Measurements from ENCODE around the gene THRAP3.
"Not testable (repeated sequence)": the region's sequence is repeated elsewhere in the genome, so short reads cannot be mapped to it uniquely, and the experiment has no call there.

Gene THRAP3

DNA sequence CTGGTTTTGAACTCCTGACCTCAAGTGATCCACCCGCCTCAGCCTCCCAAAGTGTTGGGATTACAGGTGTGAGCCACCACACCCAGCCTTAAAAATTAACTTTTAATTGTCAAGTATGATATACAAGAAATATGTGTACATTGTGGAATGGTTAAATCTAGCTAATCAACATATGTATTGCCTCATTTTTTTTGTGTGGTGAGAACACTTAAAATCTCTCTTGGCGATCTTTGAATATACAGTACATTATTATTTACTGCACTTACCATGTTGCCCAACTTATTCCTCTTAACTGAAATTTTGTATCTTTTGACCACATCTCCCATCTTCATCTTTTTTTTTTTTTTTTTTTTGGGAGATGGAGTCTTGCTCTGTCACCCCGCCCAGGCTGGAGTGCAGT lies 23.3 kb downstream of the THRAP3 start:
- DNase-seq (ENCODE audit: low read depth in 3 of 3) = no peak

DNA sequence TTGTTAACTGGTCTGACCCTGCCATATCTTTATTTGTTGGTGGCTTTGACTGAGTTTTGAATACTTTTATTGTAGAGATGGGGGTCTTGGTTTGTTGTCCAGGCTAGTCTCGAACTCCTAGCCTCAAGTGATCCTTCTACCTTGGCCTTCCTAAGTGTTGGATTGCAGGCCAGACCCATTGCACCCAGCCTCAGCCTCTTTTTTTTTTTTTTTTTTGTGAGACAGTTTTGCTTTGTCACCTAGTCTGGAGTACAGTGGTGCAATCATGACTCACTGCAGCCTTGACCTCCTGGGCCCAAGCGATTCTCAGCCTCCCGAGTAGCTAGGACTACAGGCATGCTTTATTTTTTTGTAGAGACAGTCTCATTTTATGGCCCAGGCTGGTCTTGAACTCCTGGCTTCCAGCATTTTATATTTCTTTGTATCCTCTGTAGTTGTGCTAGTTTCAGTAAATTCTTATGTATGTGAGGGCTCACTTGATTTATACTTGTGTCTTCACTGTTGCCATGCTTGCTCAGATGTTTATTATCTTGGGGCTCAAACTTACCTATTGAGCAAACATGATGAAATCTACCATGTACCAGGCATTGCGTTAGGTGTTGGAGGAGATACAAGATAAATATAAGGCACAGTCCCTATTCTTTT lies 24.1 kb downstream of the THRAP3 start:
- no peak for DNase-seq (ENCODE audit: low read depth in 3 of 3)

DNA sequence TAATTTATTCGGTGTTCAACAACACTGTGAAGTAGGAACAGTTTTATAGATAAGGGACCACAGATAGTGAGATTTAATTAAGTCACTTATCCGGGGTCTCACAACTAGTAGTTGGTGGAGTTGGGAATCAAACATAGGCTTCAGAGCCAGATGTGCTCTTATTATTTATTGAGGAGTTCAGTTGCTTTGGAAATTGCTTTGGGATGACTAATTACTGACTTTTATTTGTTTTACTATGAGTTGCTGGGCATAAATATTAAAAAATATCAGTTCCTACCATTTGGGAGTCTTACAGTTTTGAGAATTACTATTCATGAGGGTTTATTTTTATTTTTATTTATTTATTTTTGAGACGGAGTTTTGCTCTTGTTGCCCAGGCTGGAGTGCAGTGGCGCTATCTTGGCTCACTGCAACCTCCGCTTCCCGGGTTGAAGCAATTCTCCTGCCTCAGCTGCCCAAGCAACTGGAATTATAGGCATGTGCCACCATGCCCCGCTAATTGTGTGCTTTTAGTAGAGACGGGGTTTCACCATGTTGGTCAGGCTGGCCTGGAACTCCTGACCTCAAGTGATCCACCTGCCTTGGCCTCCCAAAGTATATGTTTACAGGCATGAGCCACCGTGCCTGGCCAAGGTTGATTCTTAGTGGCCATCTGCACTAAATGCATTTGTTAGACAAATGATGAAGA lies 27.7 kb downstream of the THRAP3 start:
- no peak for DNase-seq (ENCODE audit: low read depth in 3 of 3)

DNA sequence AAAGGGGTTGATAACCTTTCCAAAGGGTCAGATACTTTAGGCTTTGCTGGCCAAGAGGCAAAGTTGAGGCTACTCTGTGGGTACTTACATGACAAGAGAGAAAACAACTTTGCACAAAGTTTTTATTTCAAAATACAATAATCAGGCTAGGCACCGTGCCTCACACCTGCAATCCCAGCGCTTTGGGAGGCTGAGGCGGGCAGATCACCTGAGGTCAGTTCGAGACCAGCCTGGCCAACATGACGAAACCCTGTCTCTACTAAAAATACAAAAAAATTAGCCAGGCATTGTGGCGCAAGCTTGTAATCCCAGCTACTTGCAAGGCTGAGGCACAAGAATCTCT lies 28.2 kb downstream of the THRAP3 start:
- DNase-seq (ENCODE audit: low read depth in 3 of 3) = not testable (repeated sequence)

DNA sequence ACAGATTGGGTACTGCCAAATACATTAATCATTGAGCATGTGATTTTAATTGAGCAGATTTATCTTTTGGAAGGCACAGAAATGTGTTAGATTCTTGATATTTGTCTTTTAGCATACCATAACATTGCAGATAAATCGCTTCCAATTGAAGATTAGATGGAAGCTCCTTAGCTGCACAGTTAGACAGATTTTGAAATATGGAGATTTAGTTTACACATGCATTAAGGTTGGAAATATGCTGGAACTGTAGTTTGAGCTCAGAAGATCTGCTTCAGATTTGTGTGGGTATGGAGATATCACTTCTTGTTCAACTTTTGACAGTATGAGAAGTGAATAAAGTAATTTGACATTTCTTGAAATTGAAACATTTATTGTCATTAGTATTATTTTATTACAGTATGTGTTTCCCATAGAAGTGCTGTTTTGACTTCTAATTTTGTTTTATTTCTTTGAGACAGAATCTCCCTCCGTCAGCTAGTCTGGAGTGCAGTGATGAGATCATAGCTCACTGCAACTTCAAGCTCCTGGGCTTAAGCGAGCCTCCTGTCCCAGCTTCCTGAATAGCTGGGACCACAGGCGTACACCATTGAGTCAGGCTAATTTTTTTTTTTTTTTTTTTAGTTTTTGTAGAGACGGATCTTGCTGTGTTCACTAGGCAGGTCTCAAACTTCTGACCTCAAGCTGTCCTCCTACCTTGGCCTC lies 29.1 kb downstream of the THRAP3 start:
- no peak for DNase-seq (ENCODE audit: low read depth in 3 of 3)

DNA sequence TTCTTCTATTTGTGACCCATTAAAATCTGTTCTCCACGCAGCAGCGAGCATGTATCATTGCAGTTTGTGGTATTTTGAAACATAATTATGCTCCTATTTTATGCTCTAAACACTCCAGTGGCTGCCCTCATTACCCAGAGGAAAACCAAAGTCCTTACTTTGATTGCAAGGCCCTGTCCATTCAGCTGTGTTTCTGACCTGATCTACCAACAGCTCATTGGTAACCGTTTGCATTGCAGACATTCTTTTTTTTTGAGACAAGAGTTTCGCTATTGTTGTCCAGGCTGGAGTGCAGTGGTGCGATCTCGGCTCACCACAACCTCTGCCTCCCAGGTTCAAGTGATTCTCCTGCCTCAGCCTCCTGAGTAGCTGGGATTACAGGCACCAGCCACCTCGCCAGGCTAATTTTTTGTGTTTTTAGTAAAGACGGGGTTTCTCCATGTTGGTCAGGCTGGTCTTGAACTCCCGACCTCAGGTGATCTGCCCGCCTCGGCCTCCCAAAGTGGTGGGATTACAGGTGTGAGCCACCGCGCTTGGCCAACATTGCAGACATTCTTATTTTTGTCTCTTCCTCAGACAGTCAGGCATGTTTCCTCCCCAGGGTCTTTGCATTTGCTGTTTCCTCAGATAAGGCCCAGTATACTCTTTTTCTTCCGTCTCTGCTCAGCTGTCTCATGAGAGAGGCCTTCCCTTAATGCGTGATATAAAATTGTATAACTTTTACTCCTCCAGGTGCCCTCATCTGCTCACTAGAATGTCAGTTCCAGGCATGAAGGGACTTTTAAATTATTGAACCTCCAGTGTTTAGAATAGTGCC lies 32.5 kb downstream of the THRAP3 start:
- DNase-seq (ENCODE audit: low read depth in 3 of 3) = no peak

DNA sequence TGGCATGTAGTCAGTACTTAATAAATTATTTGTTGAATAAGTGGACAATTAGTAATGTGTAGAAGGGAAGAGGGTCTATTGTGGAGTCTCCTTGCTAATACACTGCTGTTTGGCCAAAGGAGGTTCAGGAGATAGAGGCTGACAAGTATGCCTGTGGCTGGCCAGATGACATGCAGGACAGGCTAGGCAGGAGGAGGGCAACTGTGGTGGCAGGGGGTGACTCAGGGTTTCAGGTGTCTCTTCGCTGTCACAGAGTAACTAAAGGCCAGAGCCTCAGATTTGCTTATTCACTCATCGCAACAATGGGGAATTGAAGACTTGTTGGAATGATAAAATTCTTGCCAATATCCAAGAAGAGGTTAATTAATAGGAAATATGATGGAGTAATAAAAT lies 33.1 kb downstream of the THRAP3 start:
- DNase-seq (ENCODE audit: low read depth in 3 of 3) = no peak

DNA sequence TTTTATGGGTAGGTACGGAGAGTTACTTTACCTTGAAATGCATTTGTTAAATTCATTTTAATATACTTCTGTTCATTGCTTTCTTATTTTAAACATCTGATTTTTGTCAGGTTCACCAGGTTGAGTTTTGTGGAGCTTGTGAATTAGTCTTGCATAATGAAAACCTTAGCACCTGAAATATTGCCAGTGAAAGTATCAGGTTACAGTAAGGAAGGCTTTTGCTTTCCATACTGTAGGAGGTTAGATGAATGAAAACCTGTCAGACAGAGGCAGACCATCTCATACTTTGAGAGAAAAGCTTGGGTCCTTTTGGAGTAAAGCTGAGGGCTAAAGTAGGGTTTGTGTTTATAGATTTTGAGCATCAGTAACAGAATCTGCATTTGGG lies 34.7 kb downstream of the THRAP3 start:
- no peak for DNase-seq (ENCODE audit: low read depth in 3 of 3)

DNA sequence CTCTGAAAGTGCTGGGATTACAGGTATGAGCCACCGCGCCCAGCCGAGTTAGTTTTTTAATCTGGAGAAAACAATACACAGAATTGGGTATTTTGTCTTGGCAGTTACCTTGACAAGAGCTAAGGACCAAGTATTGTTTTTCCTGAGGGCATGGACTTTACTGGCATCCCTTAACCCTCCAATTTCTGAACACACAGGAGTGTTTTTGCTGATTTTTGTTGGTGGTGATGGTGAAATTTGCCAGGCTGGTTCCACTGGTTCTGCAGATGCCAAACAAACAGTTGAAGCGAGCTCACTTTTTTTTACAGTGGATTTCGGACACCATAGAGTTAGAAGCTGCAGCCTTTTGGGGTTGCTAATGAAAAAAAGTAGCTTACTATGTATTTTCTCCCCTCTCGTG lies 44.7 kb downstream of the THRAP3 start:
- DNase-seq (ENCODE audit: low read depth in 3 of 3) = no peak

DNA sequence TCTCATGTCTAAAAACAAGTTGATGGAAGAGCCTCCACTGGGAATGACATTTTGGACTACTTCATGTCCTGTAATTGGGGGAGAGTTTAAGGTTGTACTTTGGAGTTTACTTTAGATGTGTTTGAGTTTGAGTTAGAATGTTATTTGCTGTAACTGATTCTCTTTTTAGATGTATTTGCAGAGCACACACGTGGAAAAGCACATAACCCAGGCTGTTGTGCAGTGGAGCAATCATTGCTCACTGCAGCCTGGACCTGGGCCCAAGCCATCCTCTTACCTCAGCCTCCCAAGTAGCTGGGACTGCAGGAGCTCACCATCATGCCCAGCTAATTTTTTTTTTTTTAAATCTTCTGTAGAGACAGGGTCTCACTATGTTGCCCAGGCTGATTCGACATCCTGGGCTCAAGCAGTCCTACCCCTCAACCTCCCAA lies 45.2 kb downstream of the THRAP3 start:
- DNase-seq (ENCODE audit: low read depth in 3 of 3) = no peak

DNA sequence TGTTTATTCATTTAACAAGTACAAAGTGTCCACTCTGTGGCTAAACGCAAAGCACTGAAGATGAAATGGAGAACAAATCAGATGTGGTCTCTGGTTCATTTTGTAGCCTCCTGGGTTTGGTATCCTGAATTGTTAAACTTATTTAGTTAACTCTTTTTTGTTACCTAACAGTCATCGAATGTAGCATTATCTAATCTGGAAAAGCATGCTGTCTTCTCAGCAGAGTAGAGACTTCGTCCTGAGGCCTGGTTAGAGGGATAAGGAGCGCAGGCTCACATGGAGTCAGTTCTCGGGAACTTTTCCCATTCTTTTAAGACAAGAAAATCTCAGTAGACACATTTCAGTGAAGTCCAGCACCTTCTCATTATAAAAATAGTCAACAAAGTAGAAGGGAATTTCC lies 48.8 kb downstream of the THRAP3 start:
- no peak for DNase-seq (ENCODE audit: low read depth in 3 of 3)

DNA sequence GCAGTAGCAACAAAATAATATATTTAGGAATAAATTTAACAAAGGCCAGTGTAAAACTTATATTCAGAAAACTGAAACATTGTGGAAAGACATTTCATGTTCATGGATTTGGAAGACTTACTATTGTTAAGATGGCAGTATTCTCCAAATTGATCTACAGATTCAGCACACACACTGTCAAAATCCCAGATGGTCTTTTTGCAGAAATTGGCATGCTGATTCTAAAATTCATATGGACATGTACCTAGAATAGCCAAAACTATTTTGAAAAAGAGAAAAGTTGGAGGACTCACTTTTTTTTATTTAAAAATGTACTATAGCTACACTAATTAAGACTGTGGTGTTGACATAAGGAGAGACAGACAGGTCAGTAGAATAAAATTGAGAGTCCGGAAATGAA lies 50.0 kb downstream of the THRAP3 start:
- no peak for DNase-seq (ENCODE audit: low read depth in 3 of 3)

DNA sequence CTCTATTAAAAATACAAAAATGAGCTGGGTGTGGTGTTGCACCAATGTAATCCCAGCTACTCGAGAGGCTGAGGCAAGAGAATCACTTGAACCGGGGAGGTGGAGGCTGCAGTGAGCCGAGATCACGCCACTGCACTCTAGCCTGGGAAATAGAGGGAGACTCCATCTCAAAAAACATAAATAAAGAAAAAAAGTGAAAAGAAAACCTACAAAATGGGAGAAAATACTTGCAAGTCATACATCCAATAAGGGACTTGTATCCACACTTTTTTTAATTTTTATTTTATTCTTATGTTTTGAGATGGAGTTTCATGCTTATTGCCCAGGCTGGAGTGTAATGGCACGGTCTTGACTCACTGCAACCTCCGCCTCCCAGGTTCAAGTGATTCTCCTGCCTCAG lies 52.4 kb downstream of the THRAP3 start:
- DNase-seq (ENCODE audit: low read depth in 3 of 3) = no peak

DNA sequence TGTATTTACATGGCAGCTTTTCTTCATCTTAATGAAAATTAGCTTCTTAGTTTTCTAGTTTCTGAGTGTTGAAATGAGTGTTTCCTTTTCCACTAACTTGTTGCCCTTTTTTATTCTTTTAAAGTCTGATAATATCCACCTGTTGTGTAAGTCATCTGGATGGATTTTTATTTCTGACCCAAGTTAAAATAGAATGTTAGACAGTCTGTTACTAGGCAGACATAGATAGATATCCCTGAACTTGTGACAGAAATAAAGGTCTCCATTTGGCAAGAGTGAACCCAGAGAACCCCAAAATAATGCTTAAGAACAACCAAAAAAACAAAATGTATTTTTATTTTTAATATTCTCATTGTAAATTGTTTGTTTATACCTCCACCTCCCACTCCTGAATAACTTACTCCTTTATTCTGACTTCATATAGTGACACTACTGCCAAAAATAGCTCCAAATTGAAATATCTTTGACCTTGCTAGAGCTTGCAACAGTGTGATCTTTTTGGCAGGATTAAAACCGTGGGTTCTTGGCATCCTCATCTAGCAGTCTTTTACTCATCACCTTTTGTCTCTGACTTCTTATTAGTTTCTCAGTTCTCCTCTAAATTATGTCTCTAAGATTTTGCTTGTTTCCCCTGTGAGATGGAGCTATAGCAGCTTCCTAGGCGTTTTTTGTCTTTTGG lies 55.0 kb downstream of the THRAP3 start:
- no peak for DNase-seq (ENCODE audit: low read depth in 3 of 3)

DNA sequence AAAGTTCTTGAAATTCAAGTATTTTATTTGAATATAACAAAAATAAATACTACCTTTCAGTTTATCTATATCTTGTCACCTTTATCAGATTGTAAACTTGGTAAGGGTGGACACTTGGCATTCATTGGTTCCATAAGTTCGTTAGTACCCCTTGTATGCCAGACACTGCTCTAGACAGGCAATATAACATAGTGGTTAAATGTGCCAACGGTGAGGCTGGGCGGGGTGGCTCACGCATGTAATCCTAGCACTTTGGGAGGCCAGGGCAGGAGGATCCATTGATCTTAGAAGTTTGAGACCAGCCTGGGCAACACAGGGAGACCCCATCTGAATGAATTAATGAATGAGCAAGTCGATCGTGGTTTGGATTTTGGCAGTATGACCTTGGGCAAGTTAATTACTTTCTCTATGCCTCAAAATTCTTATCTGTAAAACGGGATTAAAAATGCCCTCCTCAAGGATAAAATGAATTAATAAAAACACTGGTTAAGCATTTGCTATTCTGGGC lies 55.6 kb downstream of the THRAP3 start:
- DNase-seq (ENCODE audit: low read depth in 3 of 3) = no peak

DNA sequence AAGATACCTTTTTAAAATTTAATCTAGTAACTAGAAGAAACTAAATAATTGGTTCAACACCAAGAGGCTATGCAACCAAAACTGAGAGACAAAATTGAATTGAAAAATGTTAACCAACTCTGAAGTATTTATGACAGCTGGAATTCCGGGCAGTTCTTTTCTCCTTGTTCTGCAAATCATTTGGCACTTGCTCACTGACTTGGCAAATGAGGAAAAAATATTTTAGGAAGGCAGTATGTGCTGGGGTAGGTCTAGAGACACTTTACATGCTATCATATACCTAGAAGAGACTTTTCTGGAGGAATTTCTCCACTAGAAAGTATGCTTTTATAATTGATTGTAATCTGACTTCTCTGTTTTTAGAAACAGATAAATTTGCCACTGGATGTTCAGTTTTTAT lies 59.8 kb downstream of the THRAP3 start:
- no peak for DNase-seq (ENCODE audit: low read depth in 3 of 3)

DNA sequence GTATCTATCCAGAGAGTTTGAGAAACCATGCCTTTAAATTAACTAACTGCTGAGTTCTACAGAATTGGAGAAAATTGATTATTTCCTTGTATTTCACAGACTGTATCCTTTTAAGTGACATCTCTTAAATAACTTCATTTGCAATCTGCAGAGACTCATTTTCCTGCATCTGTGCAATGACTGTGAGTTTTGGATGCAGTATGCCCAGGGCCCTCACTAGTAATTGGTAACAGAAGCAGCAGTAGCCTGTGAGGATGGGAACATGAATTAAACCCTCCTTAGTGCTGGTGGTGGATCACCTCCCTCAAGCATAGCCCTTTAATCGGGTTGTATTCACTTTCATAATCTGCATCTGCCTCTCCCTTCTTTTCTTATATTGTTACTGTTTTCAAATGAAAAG lies 60.3 kb downstream of the THRAP3 start:
- DNase-seq (ENCODE audit: low read depth in 3 of 3) = no peak

DNA sequence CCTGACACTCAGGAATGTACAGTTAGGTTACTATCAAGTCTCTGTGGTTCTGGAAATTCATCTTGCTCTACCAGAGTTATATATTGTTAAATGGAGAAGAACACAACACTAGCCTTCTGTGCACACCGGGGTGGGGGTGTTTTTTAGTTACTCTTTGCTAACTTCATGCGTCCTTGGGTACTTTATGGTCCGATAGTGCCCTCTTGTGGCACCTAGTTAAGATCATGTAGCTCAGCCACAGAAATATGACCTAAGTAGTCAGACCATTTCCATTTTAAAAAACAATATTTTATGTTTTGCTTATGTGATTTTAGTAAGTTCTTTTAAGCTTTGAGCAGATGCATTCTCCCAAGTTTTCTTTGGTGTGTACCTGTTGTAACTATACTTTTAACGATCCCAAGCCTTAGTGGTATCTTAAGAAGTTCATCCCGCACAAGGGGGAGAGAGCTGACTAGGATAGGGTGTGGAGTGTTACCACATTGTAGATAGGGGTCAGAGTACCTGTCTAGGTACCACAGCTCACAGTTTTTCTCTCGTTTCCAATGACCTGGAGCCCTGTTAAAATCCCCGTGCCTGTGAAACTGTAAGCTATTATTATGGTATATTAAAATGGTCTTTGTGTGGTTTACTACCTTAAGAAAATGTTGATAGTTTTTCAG lies 61.3 kb downstream of the THRAP3 start:
- peak in 2 of 3 experiments; percentile 16 to 49 for DNase-seq (ENCODE audit: low read depth in 3 of 3)

DNA sequence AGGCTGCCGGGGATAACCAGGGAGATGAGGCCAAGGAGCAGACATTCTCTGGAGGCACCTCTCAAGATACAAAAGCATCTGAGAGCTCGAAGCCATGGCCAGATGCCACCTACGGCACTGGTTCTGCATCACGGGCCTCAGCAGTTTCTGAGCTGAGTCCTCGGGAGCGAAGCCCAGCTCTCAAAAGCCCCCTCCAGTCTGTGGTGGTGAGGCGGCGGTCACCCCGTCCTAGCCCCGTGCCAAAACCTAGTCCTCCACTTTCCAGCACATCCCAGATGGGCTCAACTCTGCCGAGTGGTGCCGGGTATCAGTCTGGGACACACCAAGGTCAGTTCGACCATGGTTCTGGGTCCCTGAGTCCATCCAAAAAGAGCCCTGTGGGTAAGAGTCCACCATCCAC lies 62.6 kb downstream of the THRAP3 start:
- no peak for DNase-seq (ENCODE audit: low read depth in 3 of 3)

DNA sequence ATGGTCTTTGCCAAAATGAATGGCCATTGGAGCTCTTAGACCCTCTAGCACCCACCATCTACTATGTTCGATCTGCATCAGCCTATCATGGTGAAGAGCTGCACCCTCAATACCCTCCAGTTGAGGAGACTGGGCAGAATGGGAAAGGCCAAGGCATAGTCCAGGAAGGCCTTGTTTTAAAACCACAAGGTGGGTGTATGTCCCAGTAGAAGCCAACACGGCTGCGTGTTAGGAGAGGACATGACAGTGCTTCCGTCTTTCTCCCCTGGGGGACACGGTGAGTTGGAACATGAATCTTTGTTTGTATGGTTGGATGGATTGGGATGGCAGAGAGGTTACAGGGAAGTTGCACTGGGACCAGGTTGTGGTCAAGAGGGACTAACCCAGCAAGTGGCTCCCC lies 63.4 kb downstream of the THRAP3 start:
- DNase-seq (ENCODE audit: low read depth in 3 of 3) = no peak

DNA sequence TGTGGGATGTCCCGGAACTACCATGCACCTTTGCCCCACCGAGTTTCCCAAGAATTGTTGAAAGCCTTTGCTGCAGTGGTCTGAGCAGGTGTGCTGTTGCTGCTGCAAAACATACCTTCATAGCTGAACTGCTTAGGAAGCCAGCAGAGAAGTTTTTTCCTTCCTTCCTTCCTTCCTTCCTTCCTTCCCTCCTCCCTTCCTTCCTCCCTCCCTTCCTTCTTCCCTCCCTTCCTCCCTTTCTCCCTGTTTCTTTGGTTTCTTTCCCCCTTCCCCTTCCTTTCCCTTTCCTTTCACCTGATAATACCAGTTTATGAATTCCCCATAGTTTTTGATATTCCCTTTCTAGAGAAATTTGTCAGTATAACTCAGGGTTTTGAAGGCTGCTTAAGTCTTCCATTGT lies 71.1 kb downstream of the THRAP3 start:
- DNase-seq (ENCODE audit: low read depth in 3 of 3) = no peak
